Measurements from ENCODE around the gene ZNF227. TPM values are rescaled to one million over a fixed set of nuclear protein-coding genes. Genes with fewer than 3 reads are reported as not detected.

ZNF227 gene
- total RNA-seq, 1 experiment from 2014 or later = 29.4 TPM

DNA sequence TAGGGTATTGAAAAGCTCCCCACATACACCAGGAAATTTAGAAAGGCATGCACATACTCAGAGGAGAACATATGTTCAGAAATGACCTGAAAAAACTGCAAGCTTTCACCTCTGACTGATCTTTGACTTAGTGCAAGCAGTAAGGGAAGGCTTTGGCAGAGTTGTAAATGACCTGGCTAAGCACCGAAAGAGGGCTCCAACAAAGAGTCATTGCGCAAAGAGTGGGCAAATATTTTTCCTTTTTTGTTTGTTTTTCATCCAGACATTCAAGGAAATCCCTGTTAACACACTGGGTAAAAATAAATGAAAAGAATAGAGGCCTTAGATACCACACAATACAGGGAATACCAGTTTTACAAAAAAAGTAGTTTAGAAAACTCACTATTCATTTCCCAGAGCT is 42.2 kb downstream of the ZNF227 start:
- no peak overlapping the region for H3K27ac Mint-ChIP-seq (ENCODE audit: unreplicated experiment)
- no TSS peak for BruUV-seq (replicated peaks)
- no peak overlapping the region for H3K4me3 Mint-ChIP-seq (ENCODE audit: low read depth, unreplicated experiment)
- DNase-seq = no peak
- peaks cover 4% of the 10 kb centered on the region for H3K4me1 Mint-ChIP-seq (ENCODE audit: low read depth, unreplicated experiment)
- H3K9me3 Mint-ChIP-seq (ENCODE audit: low read depth, unreplicated experiment) = peaks cover 26% of the 10 kb centered on the region
- H3K27me3 Mint-ChIP-seq (ENCODE audit: unreplicated experiment) = no peaks in the 10 kb centered on the region
- CTCF ChIA-PET = no interaction called here
- intact Hi-C loops (cut with micrococcal nuclease; ENCODE audit: unreplicated experiment) = no loop called here
- H3K36me3 Mint-ChIP-seq (ENCODE audit: insufficient read depth, unreplicated experiment) = peaks cover 2% of the 10 kb centered on the region
- TF ChIP-seq, protein P1, sequence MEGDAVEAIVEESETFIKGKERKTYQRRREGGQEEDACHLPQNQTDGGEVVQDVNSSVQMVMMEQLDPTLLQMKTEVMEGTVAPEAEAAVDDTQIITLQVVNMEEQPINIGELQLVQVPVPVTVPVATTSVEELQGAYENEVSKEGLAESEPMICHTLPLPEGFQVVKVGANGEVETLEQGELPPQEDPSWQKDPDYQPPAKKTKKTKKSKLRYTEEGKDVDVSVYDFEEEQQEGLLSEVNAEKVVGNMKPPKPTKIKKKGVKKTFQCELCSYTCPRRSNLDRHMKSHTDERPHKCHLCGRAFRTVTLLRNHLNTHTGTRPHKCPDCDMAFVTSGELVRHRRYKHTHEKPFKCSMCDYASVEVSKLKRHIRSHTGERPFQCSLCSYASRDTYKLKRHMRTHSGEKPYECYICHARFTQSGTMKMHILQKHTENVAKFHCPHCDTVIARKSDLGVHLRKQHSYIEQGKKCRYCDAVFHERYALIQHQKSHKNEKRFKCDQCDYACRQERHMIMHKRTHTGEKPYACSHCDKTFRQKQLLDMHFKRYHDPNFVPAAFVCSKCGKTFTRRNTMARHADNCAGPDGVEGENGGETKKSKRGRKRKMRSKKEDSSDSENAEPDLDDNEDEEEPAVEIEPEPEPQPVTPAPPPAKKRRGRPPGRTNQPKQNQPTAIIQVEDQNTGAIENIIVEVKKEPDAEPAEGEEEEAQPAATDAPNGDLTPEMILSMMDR (IDR thresholded peaks at IDR 0.05; ENCODE audit: unreplicated experiment) = no peak

DNA sequence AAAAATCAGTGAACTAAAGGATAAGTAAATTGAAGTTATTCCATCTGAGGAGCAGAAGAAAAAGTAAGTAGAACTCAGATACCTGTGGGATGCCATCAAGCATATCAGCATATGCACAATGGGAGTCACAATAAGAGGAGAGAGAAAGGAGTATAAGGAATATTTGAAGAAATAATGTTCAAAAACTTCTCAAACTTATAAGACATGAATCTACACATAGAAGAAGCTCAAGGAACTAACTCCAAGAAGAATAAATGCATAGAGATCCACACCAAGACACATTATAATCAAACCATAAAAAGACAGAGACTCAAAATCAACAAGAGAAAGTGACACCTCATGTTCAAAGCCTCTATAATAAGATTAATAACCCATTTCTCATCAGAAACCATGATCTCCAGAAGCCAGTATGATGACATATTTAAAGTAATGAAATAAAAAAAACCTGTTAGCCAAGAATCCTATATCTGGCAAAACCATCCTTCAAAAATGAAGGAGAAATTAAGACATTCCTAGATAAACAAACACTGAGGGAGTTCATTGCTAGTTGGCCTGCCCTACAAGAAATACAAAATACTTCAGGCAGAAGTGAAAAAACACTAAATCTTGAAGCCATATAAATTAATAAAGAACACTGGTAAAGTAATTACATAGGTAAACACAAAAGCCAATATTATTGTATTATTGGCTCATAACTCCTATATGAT is 43.5 kb downstream of the ZNF227 start:
- peaks cover 12% of the 10 kb centered on the region for H3K4me1 Mint-ChIP-seq (ENCODE audit: low read depth, unreplicated experiment)
- no peak for DNase-seq
- peaks cover 14% of the 10 kb centered on the region for H3K9me3 Mint-ChIP-seq (ENCODE audit: low read depth, unreplicated experiment)
- H3K36me3 Mint-ChIP-seq (ENCODE audit: insufficient read depth, unreplicated experiment) = peaks cover 14% of the 10 kb centered on the region
- no peak overlapping the region for H3K4me3 Mint-ChIP-seq (ENCODE audit: low read depth, unreplicated experiment)
- no TSS peak for BruUV-seq (replicated peaks)
- TF ChIP-seq, protein P1 (IDR thresholded peaks at IDR 0.05; ENCODE audit: unreplicated experiment) = no peak
- intact Hi-C loops (cut with micrococcal nuclease; ENCODE audit: unreplicated experiment) = no loop called here
- H3K27ac Mint-ChIP-seq (ENCODE audit: unreplicated experiment) = no peak overlapping the region
- CTCF ChIA-PET = no interaction called here
- no peaks in the 10 kb centered on the region for H3K27me3 Mint-ChIP-seq (ENCODE audit: unreplicated experiment)

DNA sequence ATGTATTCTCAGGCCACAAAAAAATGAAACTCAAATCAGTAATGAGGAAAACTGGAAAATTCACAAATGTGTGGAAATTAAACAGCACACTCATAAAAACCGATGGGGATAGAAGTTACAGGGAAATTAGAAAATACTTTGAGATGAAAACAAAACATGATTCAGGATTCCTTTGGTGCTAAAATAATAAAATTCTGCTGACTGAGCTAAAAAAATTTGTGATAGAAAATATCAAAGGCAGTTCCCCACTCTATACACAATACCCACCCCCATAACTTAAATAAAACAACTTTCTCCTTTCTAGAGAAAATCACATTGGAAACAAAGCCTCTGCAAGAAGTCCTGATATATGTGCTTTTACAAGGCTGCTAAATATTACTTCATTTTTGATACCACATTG is 45.8 kb downstream of the ZNF227 start:
- intact Hi-C loops (cut with micrococcal nuclease; ENCODE audit: unreplicated experiment) = no loop called here
- Mint-ChIP-seq H3K27ac (ENCODE audit: unreplicated experiment) (no peak overlapping the region), H3K4me1 (ENCODE audit: low read depth, unreplicated experiment) (peaks cover 12% of the 10 kb centered on the region), H3K9me3 (ENCODE audit: low read depth, unreplicated experiment) (peaks cover 10% of the 10 kb centered on the region), H3K4me3 (ENCODE audit: low read depth, unreplicated experiment) (no peak overlapping the region), H3K36me3 (ENCODE audit: insufficient read depth, unreplicated experiment) (peaks cover 18% of the 10 kb centered on the region), H3K27me3 (ENCODE audit: unreplicated experiment) (no peaks in the 10 kb centered on the region)
- TF ChIP-seq, protein P1 (IDR thresholded peaks at IDR 0.05; ENCODE audit: unreplicated experiment) = no peak
- DNase-seq = no peak
- CTCF ChIA-PET = no interaction called here
- BruUV-seq (replicated peaks) = no TSS peak

DNA sequence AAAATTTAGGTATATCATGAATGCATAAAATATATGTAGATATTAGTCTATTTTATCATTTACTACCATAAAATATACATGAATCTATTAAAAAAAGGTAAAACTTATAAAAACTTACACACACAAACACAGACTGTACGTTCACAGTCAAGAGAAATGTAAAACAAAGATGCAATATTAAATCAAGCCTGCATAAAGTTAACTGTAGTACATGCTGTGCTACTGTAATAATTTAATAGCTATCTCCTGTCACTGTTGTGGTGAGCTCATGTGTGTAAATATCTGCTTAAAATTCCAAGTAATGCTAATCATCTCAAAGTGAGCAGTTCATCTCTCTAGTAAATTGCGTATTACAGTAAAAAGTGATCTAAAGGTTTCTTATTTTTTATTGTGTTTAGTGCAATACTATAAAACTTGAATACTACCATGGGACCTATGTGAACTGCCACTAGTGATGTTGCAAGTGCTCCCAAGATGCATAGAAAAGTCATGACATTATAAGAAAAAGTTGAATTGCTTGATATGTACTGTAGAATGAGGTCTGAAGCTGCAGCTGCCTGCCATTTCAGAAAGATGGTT is 46.6 kb downstream of the ZNF227 start:
- H3K27me3 Mint-ChIP-seq (ENCODE audit: unreplicated experiment) = no peaks in the 10 kb centered on the region
- TF ChIP-seq, protein P1 (IDR thresholded peaks at IDR 0.05; ENCODE audit: unreplicated experiment) = no peak
- intact Hi-C loops (cut with micrococcal nuclease; ENCODE audit: unreplicated experiment) = no loop called here
- CTCF ChIA-PET = interaction anchor here (1.4 kb wide), 1 partner anchor 94 kb away, joined by 7 read pairs; the partner anchor contains the start of gene ZNF226
- peaks cover 18% of the 10 kb centered on the region for H3K36me3 Mint-ChIP-seq (ENCODE audit: insufficient read depth, unreplicated experiment)
- no TSS peak for BruUV-seq (replicated peaks)
- peaks cover 10% of the 10 kb centered on the region for H3K9me3 Mint-ChIP-seq (ENCODE audit: low read depth, unreplicated experiment)
- H3K27ac Mint-ChIP-seq (ENCODE audit: unreplicated experiment) = peak overlapping the region; percentile 73
- no peak for DNase-seq
- H3K4me3 Mint-ChIP-seq (ENCODE audit: low read depth, unreplicated experiment) = peak overlapping the region; percentile 76
- peaks cover 12% of the 10 kb centered on the region for H3K4me1 Mint-ChIP-seq (ENCODE audit: low read depth, unreplicated experiment)

All from Calu3 (cell line).